Sigmoid colon (tissue), 7 donors: Measurements from ENCODE around the gene ZBED1. TPM values are rescaled to one million over a fixed set of nuclear protein-coding genes. Genes with fewer than 3 reads are reported as not detected.
"Not testable (repeated sequence)": the region's sequence is repeated elsewhere in the genome, so short reads cannot be mapped to it uniquely, and the experiment has no call there.

ENCODE experiments used
- DNase-seq: peaks from one replicate; pipeline ENCODE4 v3.0.0-alpha.2; 2019
- H3K27ac ChIP-seq, 4 donors: fragments of 200-600 bp; sonication (generic); one replicate each; pipeline ENCODE4 v1.5.1; 2016 to 2019; ENCODE audit warnings: mild to moderate bottlenecking in 1 of 4
- H3K27me3 ChIP-seq, 3 donors: fragments of 200-600 bp; sonication (generic); one replicate each; pipeline ENCODE4 v1.5.1; 2019; ENCODE audit warnings: mild to moderate bottlenecking in 1 of 3
- H3K36me3 ChIP-seq, 4 donors: fragments of 200-600 bp; sonication (generic); one replicate each; pipeline ENCODE4 v1.5.1; 2016 to 2019
- H3K4me1 ChIP-seq, 4 donors: fragments of 200-600 bp; sonication (generic); one replicate each; pipeline ENCODE4 v1.5.1; 2017 to 2019
- H3K4me3 ChIP-seq, 4 donors: fragments of 200-600 bp; sonication (generic); one replicate each; pipeline ENCODE4 v1.5.1; 2017 to 2019; ENCODE audit warnings: mild to moderate bottlenecking in 2 of 4, moderate library complexity in 1 of 4
- H3K9me3 ChIP-seq, 4 donors: fragments of 200-600 bp in 3 of 4; sonication (generic) in 3 of 4; one replicate each; pipeline versions ENCODE4 v1.5.1 to v1.6.1; 2013 to 2019
- EP300 ChIP-seq, 4 donors: sonication (generic); formaldehyde crosslinking; IDR thresholded peaks; one replicate each; pipeline ENCODE4 v1.6.1; 2017; ENCODE audit warnings: antibody characterized with exemption in 4 of 4
- POLR2A ChIP-seq, 2 donors: fragments of 450-650 bp; IDR thresholded peaks; one replicate each; pipeline ENCODE4 v1.6.1; 2016; ENCODE audit warnings: antibody characterized with exemption in 2 of 2, mild to moderate bottlenecking in 2 of 2, moderate library complexity in 2 of 2
- POLR2AphosphoS5 ChIP-seq, 4 donors: sonication (generic); formaldehyde crosslinking; IDR thresholded peaks; one replicate each; pipeline ENCODE4 v1.6.1; 2017; ENCODE audit warnings: antibody characterized with exemption in 4 of 4
- WGBS, 2 donors: extraction: QIAGEN DNeasy Blood & Tissue Kit; methylation state at CpG; one replicate each; pipeline ENCODE4 v1.1.7; 2013; 5-methylcytosine and 5-hydroxymethylcytosine counted together
- intact Hi-C: fragments of 100-400 bp; cut with DNase I; formaldehyde crosslinking; loops from one replicate; pipeline ENCODE4 v1.15.1; 2023
- polyA plus RNA-seq, 3 donors: library from polyadenylated mRNA; stranded (reverse); fragments of 200-250 nt; gene quantifications; one replicate each; pipeline ENCODE4 v1.2.3, GENCODE V29; 2013
- total RNA-seq, 4 donors: library from RNA; depleted of rRNA; stranded (reverse); fragments of >200 nt; gene quantifications; one replicate each; pipeline ENCODE4 v1.1.0, GENCODE V29; 2016
- TF ChIP-seq, protein P1 (sequence below), 4 experiments: fragments of 450-650 bp in 3 of 4; fragments of 200-600 bp in 1 of 4; IDR thresholded peaks; one replicate each; pipeline ENCODE4 v1.5.1; 2016 to 2019; ENCODE audit warnings: antibody characterized with exemption in 4 of 4, mild to moderate bottlenecking in 3 of 4, moderate library complexity in 2 of 4
- donor health status: healthy with polysubstance abuse.
- donor health status: Bipolar disorder and iron deficiency.
- donor health status: healthy.

ZBED1 gene
- total and polyA plus RNA-seq, 7 donors = 24.6 to 35.6 (median 28.5) TPM

DNA sequence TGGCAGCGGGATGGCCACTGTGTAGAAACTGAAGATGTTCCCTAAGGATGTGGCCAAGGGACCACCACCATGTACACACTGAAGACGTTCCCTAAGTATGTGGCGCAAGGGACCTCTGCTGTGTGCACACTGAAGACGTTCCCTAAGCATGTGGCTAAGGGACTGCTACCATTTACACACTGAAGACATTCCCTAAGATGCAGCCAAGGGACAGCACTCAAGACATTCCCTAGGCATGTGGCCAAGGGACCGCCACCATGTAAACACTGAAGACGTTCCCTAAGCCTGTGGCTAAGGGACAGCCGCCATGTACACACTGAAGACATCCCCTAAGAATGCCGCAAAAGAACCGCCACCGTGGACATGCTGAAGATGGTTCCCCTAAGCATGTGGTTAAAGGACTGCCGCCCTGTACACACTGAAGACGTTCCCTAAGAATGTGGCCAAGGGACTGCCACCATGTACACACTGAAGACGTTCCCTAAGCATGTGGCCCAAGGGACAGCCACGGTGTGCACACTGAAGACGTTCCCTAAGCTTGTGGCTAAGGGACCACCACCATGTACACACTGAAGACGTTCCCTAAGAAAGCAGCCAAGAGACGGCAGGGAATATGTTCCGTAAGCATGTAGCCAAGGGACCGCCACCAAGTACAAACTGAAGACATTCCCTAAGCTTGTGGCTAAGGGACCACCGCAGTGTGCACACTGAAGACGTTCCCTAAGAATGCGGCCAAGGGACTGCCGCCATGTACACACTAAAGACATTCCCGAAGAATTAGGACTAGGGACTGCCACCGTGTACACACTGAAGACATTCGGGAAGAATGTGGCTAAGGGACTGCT lies 43.3 kb downstream of the ZBED1 start:
- Histone ChIP-seq H3K4me1 (peaks cover 0 to 6% (median 0%) of the 10 kb centered on the region in 4 donors), H3K27ac (no peak overlapping the region), H3K4me3 (no peak overlapping the region), H3K9me3 (no peaks in the 10 kb centered on the region), H3K36me3 (no peaks in the 10 kb centered on the region), H3K27me3 (no peaks in the 10 kb centered on the region)
- DNase-seq = no peak
- no peak for TF ChIP-seq EP300 (IDR thresholded peaks at IDR 0.05)
- TF ChIP-seq POLR2A (IDR thresholded peaks at IDR 0.05) = no peak
- TF ChIP-seq, protein P1, sequence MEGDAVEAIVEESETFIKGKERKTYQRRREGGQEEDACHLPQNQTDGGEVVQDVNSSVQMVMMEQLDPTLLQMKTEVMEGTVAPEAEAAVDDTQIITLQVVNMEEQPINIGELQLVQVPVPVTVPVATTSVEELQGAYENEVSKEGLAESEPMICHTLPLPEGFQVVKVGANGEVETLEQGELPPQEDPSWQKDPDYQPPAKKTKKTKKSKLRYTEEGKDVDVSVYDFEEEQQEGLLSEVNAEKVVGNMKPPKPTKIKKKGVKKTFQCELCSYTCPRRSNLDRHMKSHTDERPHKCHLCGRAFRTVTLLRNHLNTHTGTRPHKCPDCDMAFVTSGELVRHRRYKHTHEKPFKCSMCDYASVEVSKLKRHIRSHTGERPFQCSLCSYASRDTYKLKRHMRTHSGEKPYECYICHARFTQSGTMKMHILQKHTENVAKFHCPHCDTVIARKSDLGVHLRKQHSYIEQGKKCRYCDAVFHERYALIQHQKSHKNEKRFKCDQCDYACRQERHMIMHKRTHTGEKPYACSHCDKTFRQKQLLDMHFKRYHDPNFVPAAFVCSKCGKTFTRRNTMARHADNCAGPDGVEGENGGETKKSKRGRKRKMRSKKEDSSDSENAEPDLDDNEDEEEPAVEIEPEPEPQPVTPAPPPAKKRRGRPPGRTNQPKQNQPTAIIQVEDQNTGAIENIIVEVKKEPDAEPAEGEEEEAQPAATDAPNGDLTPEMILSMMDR (IDR thresholded peaks at IDR 0.05) = no peak
- TF ChIP-seq POLR2AphosphoS5 (IDR thresholded peaks at IDR 0.05) = no peak
- intact Hi-C loops = no loop called here
- 93 to 94% methylated on average over 26 of the region's 26 CpGs for WGBS, 2 donors

DNA sequence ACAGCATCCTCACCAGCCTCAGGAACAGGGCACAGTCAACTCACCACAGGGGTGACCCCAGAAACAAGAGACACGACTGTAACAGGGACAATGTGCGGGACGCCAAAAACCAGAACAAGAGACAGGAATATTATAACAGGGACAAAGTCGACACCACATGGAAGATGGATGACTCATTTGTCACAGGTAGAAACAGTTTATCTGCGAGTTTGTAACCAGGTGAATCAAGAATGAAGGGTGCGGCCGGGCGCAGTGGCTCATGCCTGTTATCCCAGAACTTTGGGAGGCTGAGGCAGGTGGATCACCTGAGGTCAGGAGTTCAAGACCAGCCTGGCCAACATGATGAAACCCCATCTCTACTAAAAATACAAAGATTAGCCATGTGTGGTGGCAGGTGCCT lies 44.7 kb downstream of the ZBED1 start:
- H3K27me3 ChIP-seq, H3K4me3 ChIP-seq, intact Hi-C loops, H3K4me1 ChIP-seq, DNase-seq, H3K27ac ChIP-seq, H3K36me3 ChIP-seq, H3K9me3 ChIP-seq: not testable (repeated sequence)
- WGBS, 2 donors = 56 to 84% methylated on average over 8 of the region's 8 CpGs

DNA sequence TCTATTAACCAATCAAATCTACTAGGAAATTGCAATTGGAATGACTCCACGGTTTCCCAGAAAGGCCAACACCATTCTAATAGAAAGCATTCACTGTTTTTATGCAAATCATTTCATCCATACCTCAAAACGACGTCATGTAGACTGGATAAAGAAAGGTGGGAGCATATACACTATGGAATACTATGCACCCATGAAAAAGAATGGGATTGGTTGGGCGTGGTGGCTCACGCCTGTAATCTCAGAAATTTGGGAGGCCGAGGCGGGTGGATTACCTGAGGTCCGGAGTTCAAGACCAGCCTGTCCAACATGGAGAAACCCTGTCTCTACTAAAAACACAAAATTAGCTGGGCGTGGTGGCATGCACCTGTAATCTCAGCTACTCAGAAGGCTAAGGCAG lies 46.2 kb downstream of the ZBED1 start:
- H3K27me3 ChIP-seq, H3K27ac ChIP-seq, H3K9me3 ChIP-seq, H3K36me3 ChIP-seq, intact Hi-C loops, H3K4me3 ChIP-seq, DNase-seq: not testable (repeated sequence)
- 92 to 93% methylated on average over 9 of the region's 9 CpGs for WGBS, 2 donors
- H3K4me1 ChIP-seq = peaks cover 0 to 16% (median 6%) of the 10 kb centered on the region in 4 donors

DNA sequence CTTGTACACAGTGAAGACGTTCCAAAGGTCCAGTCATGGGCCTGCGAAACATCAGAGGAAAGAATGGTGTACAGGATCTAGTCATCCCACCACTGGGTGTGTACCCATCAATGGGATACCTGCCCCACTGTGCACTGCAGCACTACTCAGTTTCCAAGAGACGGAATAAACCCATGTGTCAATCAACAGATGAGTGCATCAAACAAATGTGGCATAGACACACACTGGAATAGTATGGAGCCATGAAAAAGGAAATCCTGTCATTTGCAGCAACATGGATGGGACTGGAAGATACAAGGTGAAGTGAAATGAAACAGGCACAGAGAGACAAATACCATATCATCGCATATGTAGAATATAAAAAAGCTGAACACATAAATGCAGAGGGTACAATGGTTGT lies 48.0 kb downstream of the ZBED1 start:
- Histone ChIP-seq H3K4me1 (peaks cover 0 to 16% (median 6%) of the 10 kb centered on the region in 4 donors), H3K27me3 (no peaks in the 10 kb centered on the region), H3K4me3 (no peak overlapping the region), H3K27ac (no peak overlapping the region), H3K9me3 (no peaks in the 10 kb centered on the region), H3K36me3 (no peaks in the 10 kb centered on the region)
- TF ChIP-seq EP300 (IDR thresholded peaks at IDR 0.05) = no peak
- TF ChIP-seq POLR2A (IDR thresholded peaks at IDR 0.05) = no peak
- TF ChIP-seq, protein P1 (IDR thresholded peaks at IDR 0.05) = no peak
- TF ChIP-seq POLR2AphosphoS5 (IDR thresholded peaks at IDR 0.05) = no peak
- intact Hi-C loops = no loop called here
- WGBS, 2 donors = 97 to 98% methylated on average over 4 of the region's 4 CpGs
- DNase-seq = no peak

DNA sequence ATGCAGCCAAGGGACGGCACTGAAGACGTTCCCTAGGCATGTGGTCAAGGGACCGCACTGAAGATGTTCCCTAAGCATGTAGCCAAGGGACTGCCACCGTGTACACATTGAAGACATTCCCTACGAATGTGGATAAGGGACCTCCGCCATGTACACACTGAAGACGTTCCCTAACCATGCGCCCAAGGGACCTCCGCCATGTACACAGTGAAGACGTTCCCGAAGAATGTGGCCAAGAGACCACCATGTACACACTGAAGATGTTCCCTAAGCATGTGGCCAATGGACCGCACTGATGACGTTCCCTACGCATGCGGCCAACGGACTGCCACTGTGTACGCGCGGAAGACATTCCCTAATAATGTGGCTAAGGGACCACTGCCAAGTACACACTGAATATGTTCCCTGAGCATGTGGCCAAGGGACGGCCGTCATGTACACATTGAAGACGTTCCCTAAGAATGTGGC lies 48.4 kb downstream of the ZBED1 start:
- intact Hi-C loops = no loop called here
- no peaks in the 10 kb centered on the region for H3K9me3 ChIP-seq
- no peaks in the 10 kb centered on the region for H3K36me3 ChIP-seq
- no peak for TF ChIP-seq POLR2AphosphoS5 (IDR thresholded peaks at IDR 0.05)
- H3K4me3 ChIP-seq = no peak overlapping the region
- peaks cover 0 to 16% (median 6%) of the 10 kb centered on the region in 4 donors for H3K4me1 ChIP-seq
- DNase-seq = no peak
- no peaks in the 10 kb centered on the region for H3K27me3 ChIP-seq
- 96% methylated on average over 22 of the region's 22 CpGs for WGBS, 2 donors
- no peak overlapping the region for H3K27ac ChIP-seq

DNA sequence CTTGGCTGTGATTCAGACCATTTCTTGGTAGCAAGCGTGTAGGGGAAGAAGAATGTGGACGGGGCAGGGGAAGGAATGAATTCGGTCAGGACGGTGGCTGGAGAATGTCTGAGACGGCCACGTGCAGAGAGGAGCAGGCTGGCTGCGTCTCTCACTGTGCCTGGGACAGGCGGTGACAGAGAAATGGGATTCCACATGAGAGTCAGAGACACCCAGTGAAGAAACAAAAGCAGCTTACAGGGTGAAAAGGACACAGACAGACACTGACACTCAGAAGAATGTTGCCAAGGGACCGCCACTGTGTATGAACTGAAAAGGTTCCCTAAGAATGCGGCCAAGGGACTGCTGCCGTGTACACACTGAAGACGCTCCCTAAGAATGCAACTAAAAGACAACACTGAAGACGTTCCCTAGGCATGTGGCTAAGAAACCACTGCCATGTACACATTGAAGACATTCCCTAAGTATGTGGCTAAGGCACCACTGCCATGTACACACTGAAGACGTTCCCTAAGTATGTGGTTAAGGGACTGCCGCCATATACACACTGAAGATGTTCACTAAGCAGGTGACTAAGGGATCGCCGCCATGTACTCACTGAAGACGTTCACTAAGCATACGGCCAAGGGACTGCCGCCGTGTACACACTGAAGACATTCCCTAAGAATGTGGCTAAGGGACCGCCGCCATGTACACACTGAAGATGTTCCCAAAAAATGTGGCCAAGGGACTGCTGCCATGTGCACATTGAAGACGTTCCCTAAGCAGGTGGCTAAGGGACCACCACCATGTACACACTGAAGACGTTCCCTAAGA lies 49.1 kb downstream of the ZBED1 start:
- no peak for DNase-seq
- TF ChIP-seq EP300 (IDR thresholded peaks at IDR 0.05) (no peak), POLR2A (IDR thresholded peaks at IDR 0.05) (no peak), POLR2AphosphoS5 (IDR thresholded peaks at IDR 0.05) (no peak)
- TF ChIP-seq, protein P1 (IDR thresholded peaks at IDR 0.05) = no peak
- H3K4me3 ChIP-seq = no peak overlapping the region
- H3K27me3 ChIP-seq = no peaks in the 10 kb centered on the region
- no peak overlapping the region for H3K27ac ChIP-seq
- WGBS, 2 donors = 83 to 84% methylated on average over 25 of the region's 25 CpGs
- H3K36me3 ChIP-seq = no peaks in the 10 kb centered on the region
- intact Hi-C loops = no loop called here
- peaks cover 0 to 16% (median 6%) of the 10 kb centered on the region in 4 donors for H3K4me1 ChIP-seq
- no peaks in the 10 kb centered on the region for H3K9me3 ChIP-seq
